ENCODE results near the gene PLPP3.

PLPP3 gene

GRCh38 chr1:56527548-56528302, 51.6 kb downstream of the PLPP3 start:
- no peaks in the 10 kb centered on the region for H3K9me3 ChIP-seq (ENCODE audit: control insufficient read depth, low read length)
- H3K4me3 ChIP-seq (ENCODE audit: low read length) = no peak overlapping the region
- no peaks in the 10 kb centered on the region for H3K36me3 ChIP-seq (ENCODE audit: control insufficient read depth, insufficient read depth, low read length)
- peaks cover 28% of the 10 kb centered on the region for H3K4me1 ChIP-seq (ENCODE audit: control insufficient read depth, insufficient read depth, low read length)
- no peaks in the 10 kb centered on the region for H3K27me3 ChIP-seq (ENCODE audit: control insufficient read depth, insufficient read depth, low read length)
- H3K9ac ChIP-seq (ENCODE audit: low read length) = no peak overlapping the region

- Histone ChIP-seq H3K27me3 (ENCODE audit: control insufficient read depth, insufficient read depth, low read length) (no peaks in the 10 kb centered on the region), H3K9me3 (ENCODE audit: control insufficient read depth, low read length) (no peaks in the 10 kb centered on the region), H3K36me3 (ENCODE audit: control insufficient read depth, insufficient read depth, low read length) (no peaks in the 10 kb centered on the region), H3K4me3 (ENCODE audit: low read length) (no peak overlapping the region), H3K9ac (ENCODE audit: low read length) (no peak overlapping the region), H3K4me1 (ENCODE audit: control insufficient read depth, insufficient read depth, low read length) (peaks cover 31% of the 10 kb centered on the region)
Observed at GRCh38 chr1:56526571-56527174, 52.7 kb downstream of the PLPP3 start.

GRCh38 chr1:56525489-56526041, 53.8 kb downstream of the PLPP3 start:
- H3K4me1 ChIP-seq (ENCODE audit: control insufficient read depth, insufficient read depth, low read length) = peaks cover 31% of the 10 kb centered on the region
- H3K9ac ChIP-seq (ENCODE audit: low read length) = no peak overlapping the region
- H3K4me3 ChIP-seq (ENCODE audit: low read length) = no peak overlapping the region
- H3K36me3 ChIP-seq (ENCODE audit: control insufficient read depth, insufficient read depth, low read length) = no peaks in the 10 kb centered on the region
- no peaks in the 10 kb centered on the region for H3K9me3 ChIP-seq (ENCODE audit: control insufficient read depth, low read length)
- no peaks in the 10 kb centered on the region for H3K27me3 ChIP-seq (ENCODE audit: control insufficient read depth, insufficient read depth, low read length)

GRCh38 chr1:56524263-56524662, 55.1 kb downstream of the PLPP3 start:
- Histone ChIP-seq H3K9ac (ENCODE audit: low read length) (no peak overlapping the region), H3K27me3 (ENCODE audit: control insufficient read depth, insufficient read depth, low read length) (no peaks in the 10 kb centered on the region), H3K36me3 (ENCODE audit: control insufficient read depth, insufficient read depth, low read length) (no peaks in the 10 kb centered on the region), H3K9me3 (ENCODE audit: control insufficient read depth, low read length) (no peaks in the 10 kb centered on the region), H3K4me3 (ENCODE audit: low read length) (no peak overlapping the region), H3K4me1 (ENCODE audit: control insufficient read depth, insufficient read depth, low read length) (peaks cover 31% of the 10 kb centered on the region)

GRCh38 chr1:56522680-56523079, 56.7 kb downstream of the PLPP3 start:
- Histone ChIP-seq H3K4me3 (ENCODE audit: low read length) (peak overlapping the region; percentile 17), H3K9me3 (ENCODE audit: control insufficient read depth, low read length) (no peaks in the 10 kb centered on the region), H3K36me3 (ENCODE audit: control insufficient read depth, insufficient read depth, low read length) (no peaks in the 10 kb centered on the region), H3K27me3 (ENCODE audit: control insufficient read depth, insufficient read depth, low read length) (no peaks in the 10 kb centered on the region), H3K9ac (ENCODE audit: low read length) (no peak overlapping the region), H3K4me1 (ENCODE audit: control insufficient read depth, insufficient read depth, low read length) (peaks cover 25% of the 10 kb centered on the region)

GRCh38 chr1:56520016-56520601, 59.3 kb downstream of the PLPP3 start:
- no peaks in the 10 kb centered on the region for H3K36me3 ChIP-seq (ENCODE audit: control insufficient read depth, insufficient read depth, low read length)

GRCh38 chr1:56517404-56518130, 61.8 kb downstream of the PLPP3 start:
- Histone ChIP-seq H3K36me3 (ENCODE audit: control insufficient read depth, insufficient read depth, low read length) (no peaks in the 10 kb centered on the region), H3K9ac (ENCODE audit: low read length) (no peak overlapping the region), H3K4me1 (ENCODE audit: control insufficient read depth, insufficient read depth, low read length) (peaks cover 32% of the 10 kb centered on the region), H3K9me3 (ENCODE audit: control insufficient read depth, low read length) (no peaks in the 10 kb centered on the region), H3K4me3 (ENCODE audit: low read length) (no peak overlapping the region), H3K27me3 (ENCODE audit: control insufficient read depth, insufficient read depth, low read length) (no peaks in the 10 kb centered on the region)

More at GRCh38 chr1:56520016-56520601, 59.3 kb downstream of the PLPP3 start:
- Histone ChIP-seq H3K4me3 (ENCODE audit: low read length) (no peak overlapping the region), H3K9me3 (ENCODE audit: control insufficient read depth, low read length) (no peaks in the 10 kb centered on the region), H3K9ac (ENCODE audit: low read length) (no peak overlapping the region), H3K27me3 (ENCODE audit: control insufficient read depth, insufficient read depth, low read length) (no peaks in the 10 kb centered on the region), H3K4me1 (ENCODE audit: control insufficient read depth, insufficient read depth, low read length) (peaks cover 30% of the 10 kb centered on the region)

GRCh38 chr1:56516539-56517252, 62.7 kb downstream of the PLPP3 start:
- Histone ChIP-seq H3K4me3 (ENCODE audit: low read length) (no peak overlapping the region), H3K4me1 (ENCODE audit: control insufficient read depth, insufficient read depth, low read length) (peaks cover 31% of the 10 kb centered on the region), H3K27me3 (ENCODE audit: control insufficient read depth, insufficient read depth, low read length) (no peaks in the 10 kb centered on the region), H3K9ac (ENCODE audit: low read length) (peak overlapping the region; percentile 32), H3K9me3 (ENCODE audit: control insufficient read depth, low read length) (no peaks in the 10 kb centered on the region), H3K36me3 (ENCODE audit: control insufficient read depth, insufficient read depth, low read length) (no peaks in the 10 kb centered on the region)

GRCh38 chr1:56515898-56516538, 63.3 kb downstream of the PLPP3 start:
- H3K9me3 ChIP-seq (ENCODE audit: control insufficient read depth, low read length) = no peaks in the 10 kb centered on the region
- no peaks in the 10 kb centered on the region for H3K36me3 ChIP-seq (ENCODE audit: control insufficient read depth, insufficient read depth, low read length)
- peaks cover 31% of the 10 kb centered on the region for H3K4me1 ChIP-seq (ENCODE audit: control insufficient read depth, insufficient read depth, low read length)
- peak overlapping the region; percentile 32 for H3K9ac ChIP-seq (ENCODE audit: low read length)
- no peak overlapping the region for H3K4me3 ChIP-seq (ENCODE audit: low read length)
- H3K27me3 ChIP-seq (ENCODE audit: control insufficient read depth, insufficient read depth, low read length) = no peaks in the 10 kb centered on the region

GRCh38 chr1:56512724-56513494, 66.5 kb downstream of the PLPP3 start:
- peaks cover 49% of the 10 kb centered on the region for H3K4me1 ChIP-seq (ENCODE audit: control insufficient read depth, insufficient read depth, low read length)
- no peak overlapping the region for H3K9ac ChIP-seq (ENCODE audit: low read length)
- H3K36me3 ChIP-seq (ENCODE audit: control insufficient read depth, insufficient read depth, low read length) = no peaks in the 10 kb centered on the region
- H3K9me3 ChIP-seq (ENCODE audit: control insufficient read depth, low read length) = no peaks in the 10 kb centered on the region
- no peaks in the 10 kb centered on the region for H3K27me3 ChIP-seq (ENCODE audit: control insufficient read depth, insufficient read depth, low read length)
- no peak overlapping the region for H3K4me3 ChIP-seq (ENCODE audit: low read length)

All from mucosa of stomach (tissue), 1 donor.